ENCODE results near the gene MAST4. TPM values are rescaled to one million over a fixed set of nuclear protein-coding genes. Genes with fewer than 3 reads are reported as not detected.

Gene MAST4
- total RNA-seq, 2 donors from 2014 or later: 50.4 to 60.6 TPM

GRCh38 chr5:67214036-67214435 lies 617.8 kb downstream of the MAST4 start:
- no peaks in the 10 kb centered on the region for H3K9me3 ChIP-seq
- TF ChIP-seq, protein P1, sequence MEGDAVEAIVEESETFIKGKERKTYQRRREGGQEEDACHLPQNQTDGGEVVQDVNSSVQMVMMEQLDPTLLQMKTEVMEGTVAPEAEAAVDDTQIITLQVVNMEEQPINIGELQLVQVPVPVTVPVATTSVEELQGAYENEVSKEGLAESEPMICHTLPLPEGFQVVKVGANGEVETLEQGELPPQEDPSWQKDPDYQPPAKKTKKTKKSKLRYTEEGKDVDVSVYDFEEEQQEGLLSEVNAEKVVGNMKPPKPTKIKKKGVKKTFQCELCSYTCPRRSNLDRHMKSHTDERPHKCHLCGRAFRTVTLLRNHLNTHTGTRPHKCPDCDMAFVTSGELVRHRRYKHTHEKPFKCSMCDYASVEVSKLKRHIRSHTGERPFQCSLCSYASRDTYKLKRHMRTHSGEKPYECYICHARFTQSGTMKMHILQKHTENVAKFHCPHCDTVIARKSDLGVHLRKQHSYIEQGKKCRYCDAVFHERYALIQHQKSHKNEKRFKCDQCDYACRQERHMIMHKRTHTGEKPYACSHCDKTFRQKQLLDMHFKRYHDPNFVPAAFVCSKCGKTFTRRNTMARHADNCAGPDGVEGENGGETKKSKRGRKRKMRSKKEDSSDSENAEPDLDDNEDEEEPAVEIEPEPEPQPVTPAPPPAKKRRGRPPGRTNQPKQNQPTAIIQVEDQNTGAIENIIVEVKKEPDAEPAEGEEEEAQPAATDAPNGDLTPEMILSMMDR (IDR thresholded peaks at IDR 0.05): no peak
- H3K4me3 ChIP-seq: no peak overlapping the region
- no peaks in the 10 kb centered on the region for H3K36me3 ChIP-seq
- no peaks in the 10 kb centered on the region for H3K27me3 ChIP-seq
- H3K4me1 ChIP-seq: peaks cover 0 to 29% of the 10 kb centered on the region in 2 donors
- H3K27ac ChIP-seq: no peak overlapping the region
- no peak for DNase-seq (ENCODE audit: low spot score)

- no peaks in the 10 kb centered on the region for H3K27me3 ChIP-seq
- no peaks in the 10 kb centered on the region for H3K36me3 ChIP-seq
- no peak for DNase-seq (ENCODE audit: low spot score)
- peak overlapping the region; percentile 53 to 75 for H3K27ac ChIP-seq
- TF ChIP-seq, protein P1 (IDR thresholded peaks at IDR 0.05): no peak
- peaks cover 0 to 24% of the 10 kb centered on the region in 2 donors for H3K4me1 ChIP-seq
- no peaks in the 10 kb centered on the region for H3K9me3 ChIP-seq
- no peak overlapping the region for H3K4me3 ChIP-seq
These were observed 618.7 kb downstream of the MAST4 start for GRCh38 chr5:67214707-67215447.

DNA sequence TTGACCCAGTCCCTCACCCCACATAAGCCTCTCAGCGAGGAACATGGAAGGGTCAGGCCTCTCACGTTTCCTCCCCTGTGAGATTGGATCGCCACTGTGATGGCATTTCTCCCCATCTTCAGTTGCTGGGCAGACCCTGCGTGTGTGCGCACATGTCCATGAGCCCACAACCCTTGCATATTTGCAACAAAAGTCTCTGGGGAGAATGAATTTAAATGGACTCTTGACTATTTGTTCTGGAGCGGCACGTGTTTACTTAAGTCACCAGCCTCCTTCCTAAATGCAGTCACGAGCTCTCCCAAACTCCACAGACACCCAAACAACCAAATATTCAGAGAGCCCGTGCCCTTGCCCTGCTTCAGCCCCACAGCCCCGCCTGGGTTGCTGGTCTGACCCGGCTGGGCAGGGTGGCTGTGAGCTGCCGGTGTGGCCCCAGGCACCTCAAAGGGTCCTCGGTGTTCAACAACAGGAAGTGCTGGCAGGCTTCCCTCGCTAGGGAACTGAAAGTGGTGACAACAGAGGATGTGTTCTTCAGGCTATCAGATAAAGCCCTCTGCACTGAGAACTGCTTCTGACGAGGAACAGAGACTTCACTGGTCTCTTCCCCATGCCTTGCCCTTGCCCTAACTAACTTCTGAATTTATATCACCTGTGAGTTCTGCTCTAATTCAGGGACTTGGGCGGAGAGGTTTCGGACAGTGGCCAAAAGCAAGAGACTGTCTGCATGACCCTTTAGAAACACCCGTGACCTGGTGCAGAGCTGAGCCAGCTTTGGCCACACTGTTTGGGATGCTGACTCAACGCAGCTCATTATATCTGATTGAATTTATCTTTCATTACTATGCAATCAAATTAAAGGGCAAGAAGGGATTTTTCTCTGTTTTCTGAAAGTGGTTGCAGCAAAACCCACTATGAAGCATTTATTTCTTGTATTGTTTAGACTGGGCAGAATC lies 619.6 kb downstream of the MAST4 start:
- peaks cover 0 to 24% of the 10 kb centered on the region in 2 donors for H3K4me1 ChIP-seq
- H3K4me3 ChIP-seq: peak overlapping the region in 1 of 2 donors; percentile 5
- H3K27ac ChIP-seq: peak overlapping the region; percentile 53 to 75
- H3K36me3 ChIP-seq: no peaks in the 10 kb centered on the region
- DNase-seq (ENCODE audit: low spot score): peak; percentile 91
- H3K27me3 ChIP-seq: no peaks in the 10 kb centered on the region
- H3K9me3 ChIP-seq: no peaks in the 10 kb centered on the region
- TF ChIP-seq, protein P1 (IDR thresholded peaks at IDR 0.05): no peak

- H3K9me3 ChIP-seq: no peaks in the 10 kb centered on the region
- peaks cover 0 to 24% of the 10 kb centered on the region in 2 donors for H3K4me1 ChIP-seq
- no peak for DNase-seq (ENCODE audit: low spot score)
- H3K27me3 ChIP-seq: no peaks in the 10 kb centered on the region
- peak overlapping the region in 1 of 2 donors; percentile 75 for H3K27ac ChIP-seq
- no peak overlapping the region for H3K4me3 ChIP-seq
- TF ChIP-seq, protein P1 (IDR thresholded peaks at IDR 0.05): no peak
- H3K36me3 ChIP-seq: no peaks in the 10 kb centered on the region
These were observed 620.4 kb downstream of the MAST4 start for GRCh38 chr5:67216564-67216963.
